Suprapubic skin (tissue), 4 donors: ENCODE data around the gene OR1J4. TPM values are rescaled to one million over a fixed set of nuclear protein-coding genes. Genes with fewer than 3 reads are reported as not detected.
"Not testable (repeated sequence)": the region's sequence is repeated elsewhere in the genome, so short reads cannot be mapped to it uniquely, and the experiment has no call there.

ENCODE experiments used
- DNase-seq, 2 donors: peaks; one replicate each; pipeline ENCODE4 v3.0.0-alpha.2; 2019; ENCODE audit warnings: low spot score in 2 of 2
- H3K27ac ChIP-seq: fragments of 200-600 bp; sonication (generic); one replicate; pipeline ENCODE4 v1.5.1; 2019
- H3K27me3 ChIP-seq: fragments of 200-600 bp; sonication (generic); one replicate; pipeline ENCODE4 v1.5.1; 2019
- H3K36me3 ChIP-seq: fragments of 200-600 bp; sonication (generic); one replicate; pipeline ENCODE4 v1.5.1; 2019
- H3K4me1 ChIP-seq: fragments of 200-600 bp; sonication (generic); one replicate; pipeline ENCODE4 v1.5.1; 2019
- H3K4me3 ChIP-seq: fragments of 200-600 bp; sonication (generic); one replicate; pipeline ENCODE4 v1.5.1; 2019; ENCODE audit warnings: mild to moderate bottlenecking
- H3K9me3 ChIP-seq: fragments of 200-600 bp; sonication (generic); one replicate; pipeline ENCODE4 v1.5.1; 2019
- EP300 ChIP-seq: sonication (generic); formaldehyde crosslinking; IDR thresholded peaks from one replicate; pipeline ENCODE4 v1.6.1; 2017; ENCODE audit warnings: antibody characterized with exemption
- POLR2A ChIP-seq, 2 donors: fragments of 450-650 bp; IDR thresholded peaks; one replicate each; pipeline ENCODE4 v1.6.1; 2017; ENCODE audit warnings: antibody characterized with exemption in 2 of 2, mild to moderate bottlenecking in 2 of 2, moderate library complexity in 2 of 2
- POLR2AphosphoS5 ChIP-seq, 3 donors: sonication (generic); formaldehyde crosslinking; IDR thresholded peaks; one replicate each; pipeline ENCODE4 v1.6.1; 2017; ENCODE audit warnings: antibody characterized with exemption in 3 of 3
- WGBS: methylation state at CpG from one replicate; pipeline ENCODE4 v1.1.5; 2018; 5-methylcytosine and 5-hydroxymethylcytosine counted together
- total RNA-seq, 4 donors: library from RNA; depleted of rRNA; stranded (reverse); fragments of >200 nt; gene quantifications; one replicate each; pipeline ENCODE4 v1.1.0, GENCODE V29; 2016
- TF ChIP-seq, protein P1 (sequence below), 2 donors: fragments of 200-600 bp in 1 of 2; fragments of 450-650 bp in 1 of 2; sonication (generic) in 1 of 2; IDR thresholded peaks; one replicate each; pipeline ENCODE4 v1.5.1; 2016 to 2019; ENCODE audit warnings: antibody characterized with exemption in 2 of 2, mild to moderate bottlenecking in 1 of 2, moderate library complexity in 1 of 2

OR1J4 gene
- total RNA-seq, 4 donors from 2014 or later: not detected

DNA sequence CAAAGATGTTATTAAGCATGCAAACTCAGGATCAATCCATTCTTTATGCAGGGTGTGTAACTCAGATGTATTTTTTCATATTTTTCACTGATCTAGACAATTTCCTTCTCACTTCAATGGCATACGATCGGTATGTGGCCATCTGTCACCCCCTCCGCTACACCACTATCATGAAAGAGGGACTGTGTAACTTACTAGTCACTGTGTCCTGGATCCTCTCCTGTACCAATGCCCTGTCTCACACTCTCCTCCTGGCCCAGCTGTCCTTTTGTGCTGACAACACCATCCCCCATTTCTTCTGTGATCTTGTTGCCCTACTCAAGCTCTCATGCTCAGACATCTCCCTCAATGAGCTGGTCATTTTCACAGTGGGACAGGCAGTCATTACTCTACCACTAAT is 435 bp downstream of the OR1J4 start:
- no peaks in the 10 kb centered on the region for H3K9me3 ChIP-seq
- WGBS: 96% methylated on average over 3 of the region's 3 CpGs
- TF ChIP-seq, protein P1, sequence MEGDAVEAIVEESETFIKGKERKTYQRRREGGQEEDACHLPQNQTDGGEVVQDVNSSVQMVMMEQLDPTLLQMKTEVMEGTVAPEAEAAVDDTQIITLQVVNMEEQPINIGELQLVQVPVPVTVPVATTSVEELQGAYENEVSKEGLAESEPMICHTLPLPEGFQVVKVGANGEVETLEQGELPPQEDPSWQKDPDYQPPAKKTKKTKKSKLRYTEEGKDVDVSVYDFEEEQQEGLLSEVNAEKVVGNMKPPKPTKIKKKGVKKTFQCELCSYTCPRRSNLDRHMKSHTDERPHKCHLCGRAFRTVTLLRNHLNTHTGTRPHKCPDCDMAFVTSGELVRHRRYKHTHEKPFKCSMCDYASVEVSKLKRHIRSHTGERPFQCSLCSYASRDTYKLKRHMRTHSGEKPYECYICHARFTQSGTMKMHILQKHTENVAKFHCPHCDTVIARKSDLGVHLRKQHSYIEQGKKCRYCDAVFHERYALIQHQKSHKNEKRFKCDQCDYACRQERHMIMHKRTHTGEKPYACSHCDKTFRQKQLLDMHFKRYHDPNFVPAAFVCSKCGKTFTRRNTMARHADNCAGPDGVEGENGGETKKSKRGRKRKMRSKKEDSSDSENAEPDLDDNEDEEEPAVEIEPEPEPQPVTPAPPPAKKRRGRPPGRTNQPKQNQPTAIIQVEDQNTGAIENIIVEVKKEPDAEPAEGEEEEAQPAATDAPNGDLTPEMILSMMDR (IDR thresholded peaks at IDR 0.05): no peak
- TF ChIP-seq POLR2AphosphoS5 (IDR thresholded peaks at IDR 0.05) (no peak), EP300 (no peak), POLR2A (IDR thresholded peaks at IDR 0.05) (no peak)

DNA sequence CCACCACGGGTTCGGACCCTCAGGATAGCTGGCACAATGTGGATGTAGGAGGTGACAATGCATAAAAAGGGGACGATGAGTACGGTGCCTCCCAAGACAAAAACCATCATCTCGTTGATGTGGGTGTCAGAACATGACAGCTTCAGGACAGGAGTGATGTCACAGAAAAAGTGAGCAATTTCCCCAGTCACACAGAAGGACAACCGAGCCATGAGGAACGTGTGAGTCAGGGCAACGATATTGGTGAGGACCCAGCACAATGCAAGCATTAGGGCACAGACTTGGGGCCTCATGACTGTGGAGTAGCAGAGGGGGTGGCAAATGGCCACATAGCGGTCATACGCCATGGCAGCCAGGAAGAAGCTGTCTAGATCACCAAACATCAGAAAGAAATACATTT is 7.7 kb downstream of the OR1J4 start:
- no peaks in the 10 kb centered on the region for H3K27me3 ChIP-seq
- H3K4me1 ChIP-seq: no peaks in the 10 kb centered on the region
- 85% methylated on average over 10 of the region's 10 CpGs for WGBS
- no peak overlapping the region for H3K4me3 ChIP-seq
- DNase-seq: no peak
- no peak overlapping the region for H3K27ac ChIP-seq
- TF ChIP-seq POLR2AphosphoS5 (IDR thresholded peaks at IDR 0.05) (no peak), POLR2A (IDR thresholded peaks at IDR 0.05) (no peak)
- TF ChIP-seq, protein P1 (IDR thresholded peaks at IDR 0.05): no peak
- no peaks in the 10 kb centered on the region for H3K36me3 ChIP-seq
- no peaks in the 10 kb centered on the region for H3K9me3 ChIP-seq

More for the DNA sequence above, 435 bp downstream of the OR1J4 start:
- DNase-seq: no peak
- H3K27me3 ChIP-seq: no peaks in the 10 kb centered on the region
- no peak overlapping the region for H3K4me3 ChIP-seq
- H3K36me3 ChIP-seq: no peaks in the 10 kb centered on the region
- H3K4me1 ChIP-seq: no peaks in the 10 kb centered on the region
- no peak overlapping the region for H3K27ac ChIP-seq

DNA sequence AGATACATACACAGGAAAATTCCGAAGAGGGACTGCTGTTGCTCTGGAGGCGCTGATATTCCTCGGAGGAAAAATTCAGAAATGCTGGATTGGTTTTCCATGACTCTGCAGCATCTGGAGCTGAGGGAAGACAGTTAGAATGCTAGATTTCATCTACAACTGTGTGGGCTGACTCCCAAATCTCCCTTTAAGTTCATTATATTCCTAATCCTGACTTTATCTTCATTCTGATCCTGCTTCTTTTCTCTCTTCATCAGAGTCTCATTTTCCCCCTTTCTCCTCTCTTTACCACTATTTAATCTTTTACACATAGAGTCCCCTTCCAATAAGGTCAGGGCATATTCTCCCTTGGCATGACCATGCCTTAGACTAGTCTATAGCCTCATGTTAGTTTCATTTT is 8.3 kb downstream of the OR1J4 start, which contains the start of gene OR1N1:
OR1N1 (minus strand) TSS at position 101 of the 400 bp plus-strand sequence; CDS start at position 101, 0 bp downstream.
- TF ChIP-seq POLR2A (IDR thresholded peaks at IDR 0.05) (no peak), POLR2AphosphoS5 (IDR thresholded peaks at IDR 0.05) (no peak), EP300 (no peak)
- TF ChIP-seq, protein P1 (IDR thresholded peaks at IDR 0.05): no peak
- no peak for DNase-seq
- Histone ChIP-seq H3K27me3 (no peaks in the 10 kb centered on the region), H3K36me3 (no peaks in the 10 kb centered on the region), H3K9me3 (no peaks in the 10 kb centered on the region), H3K4me1 (no peaks in the 10 kb centered on the region), H3K27ac (no peak within 1 kb of the TSS), H3K4me3 (no peak within 1 kb of the TSS)
- 73% methylated on average over 3 of the region's 3 CpGs for WGBS

DNA sequence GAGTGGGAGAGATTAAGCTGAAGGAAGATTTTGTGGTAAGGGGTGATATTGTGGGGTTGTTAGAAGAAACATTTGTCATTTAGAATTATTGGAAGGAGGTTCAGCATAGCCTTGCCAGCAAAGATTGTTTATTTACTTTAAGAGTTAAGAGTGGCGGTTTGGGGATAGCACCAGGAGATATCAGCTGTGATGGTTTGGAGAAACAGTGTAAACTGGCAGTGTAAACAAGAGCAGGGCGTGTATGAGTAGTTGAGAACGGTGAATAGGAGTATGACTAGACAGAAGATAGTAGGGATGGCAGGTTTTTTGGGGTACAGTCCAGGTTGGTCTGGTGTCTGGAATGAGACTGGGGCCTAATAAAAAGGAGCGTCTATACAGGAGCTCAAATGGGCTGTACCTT is 12.2 kb downstream of the OR1J4 start:
- not testable (repeated sequence) for H3K4me3 ChIP-seq, DNase-seq, H3K27me3 ChIP-seq, H3K36me3 ChIP-seq, H3K9me3 ChIP-seq, H3K27ac ChIP-seq, H3K4me1 ChIP-seq
- 81% methylated on average over 4 of the region's 4 CpGs for WGBS

DNA sequence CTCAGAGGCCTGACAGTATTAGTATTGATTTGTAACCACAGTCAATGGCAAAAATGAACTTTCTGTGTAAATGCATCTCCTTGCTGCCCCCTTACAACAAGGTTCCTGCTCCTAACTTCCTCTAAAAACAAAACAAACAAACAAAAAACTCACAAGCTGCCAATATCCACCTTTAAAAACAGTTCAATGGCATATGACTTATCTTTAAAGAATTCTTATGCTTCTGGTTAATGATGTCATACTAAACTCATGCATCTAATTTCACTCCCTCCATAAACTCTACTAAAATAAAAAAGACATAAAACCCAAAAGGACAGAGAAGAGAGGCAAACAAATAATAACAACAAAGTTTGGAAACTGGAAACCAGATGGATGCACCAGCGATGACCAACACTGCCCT is 17.2 kb downstream of the OR1J4 start:
- Histone ChIP-seq H3K4me1 (no peaks in the 10 kb centered on the region), H3K4me3 (no peak overlapping the region), H3K27ac (no peak overlapping the region), H3K9me3 (no peaks in the 10 kb centered on the region), H3K36me3 (no peaks in the 10 kb centered on the region), H3K27me3 (no peaks in the 10 kb centered on the region)
- 96% methylated on average over 1 of the region's 1 CpG for WGBS
- TF ChIP-seq EP300: no peak
- TF ChIP-seq POLR2AphosphoS5 (IDR thresholded peaks at IDR 0.05): no peak
- no peak for TF ChIP-seq POLR2A (IDR thresholded peaks at IDR 0.05)
- TF ChIP-seq, protein P1 (IDR thresholded peaks at IDR 0.05): no peak
- no peak for DNase-seq

DNA sequence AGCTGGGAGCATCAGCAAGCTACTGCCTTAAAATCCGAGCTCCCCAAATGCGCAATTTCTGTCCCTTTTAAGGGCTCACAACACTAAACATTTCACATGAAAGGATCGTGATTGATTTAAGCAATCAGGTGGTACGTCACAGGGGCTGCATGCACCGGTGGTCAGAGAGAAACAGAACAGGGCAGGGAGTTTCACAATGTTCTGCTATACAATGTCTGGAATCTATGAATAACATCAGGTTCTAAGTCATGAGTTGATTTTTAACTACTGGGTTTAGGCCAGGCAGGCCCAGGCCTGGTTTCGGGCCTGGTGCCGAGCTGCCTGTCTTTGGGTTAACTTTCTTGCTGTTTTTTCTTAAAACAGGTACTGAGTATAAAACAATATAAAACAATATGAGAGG is 18.1 kb downstream of the OR1J4 start:
- not testable (repeated sequence) for H3K9me3 ChIP-seq, H3K4me1 ChIP-seq, DNase-seq, H3K4me3 ChIP-seq, H3K36me3 ChIP-seq, H3K27me3 ChIP-seq, H3K27ac ChIP-seq
- WGBS: 58% methylated on average over 7 of the region's 7 CpGs
